H1 (cell line): ENCODE measurements around the gene CLP1. TPM values are rescaled to one million over a fixed set of nuclear protein-coding genes. Genes with fewer than 3 reads are reported as not detected.
A peak's percentile ranks its signal among the peaks of the same experiment; 100 is the strongest.

Experiments used
- ASH2L ChIP-seq: fragments of 200-600, 300-600 bp; sonication (generic); IDR thresholded peaks from one replicate; pipeline ENCODE4 v1.7.1; 2017; ENCODE audit warnings: low read length
- BACH1 ChIP-seq: IDR thresholded peaks from 2 replicates; pipeline ENCODE4 v1.6.1; 2012; ENCODE audit warnings: low read length, improper control_type of control experiment
- CBX5 ChIP-seq: fragments of 300-800, 300-1000 bp; sonication (generic); IDR thresholded peaks from 2 replicates; pipeline ENCODE4 v1.7.1; 2016; ENCODE audit warnings: antibody characterized with exemption, low read length, low read depth
- CHD2 ChIP-seq: IDR thresholded peaks from 2 replicates; pipeline ENCODE4 v1.6.1; 2012; ENCODE audit warnings: low read length, improper control_type of control experiment
- EGR1 ChIP-seq: IDR thresholded peaks from 2 replicates; pipeline ENCODE4 v1.6.1; 2011; ENCODE audit warnings: low read depth, low read length, borderline replicate concordance
- EP300 ChIP-seq, 2 experiments: IDR thresholded peaks; 1 replicate in 1 of 2; 2 replicates in 1 of 2; pipeline ENCODE4 v1.6.1; 2011 to 2012; ENCODE audit warnings: low read depth in 2 of 2, low read length in 2 of 2, mild to moderate bottlenecking in 2 of 2, borderline replicate concordance in 1 of 2, inconsistent platforms in 1 of 2, moderate library complexity in 1 of 2
- GABPA ChIP-seq: IDR thresholded peaks from 2 replicates; pipeline ENCODE4 v1.6.1; 2011; ENCODE audit warnings: mild to moderate bottlenecking, low read length, moderate library complexity, borderline replicate concordance; ENCODE audit not compliant: insufficient read depth
- HDAC6 ChIP-seq: IDR thresholded peaks from one replicate; pipeline ENCODE4 v1.7.1; 2012; ENCODE audit warnings: low read depth, mild to moderate bottlenecking, inconsistent platforms, low read length, moderate library complexity
- KDM5A ChIP-seq: fragments of 200-600 bp; IDR thresholded peaks from 2 replicates; pipeline ENCODE4 v1.7.1; 2012; ENCODE audit warnings: mild to moderate bottlenecking, low read length, inconsistent platforms, mixed read lengths
- MAFK ChIP-seq: IDR thresholded peaks from 2 replicates; pipeline ENCODE4 v1.6.1; 2012; ENCODE audit warnings: low read depth, mild to moderate bottlenecking, improper control_type of control experiment, low read length
- NANOG ChIP-seq: IDR thresholded peaks from 2 replicates; pipeline ENCODE4 v1.6.1; 2011; ENCODE audit warnings: low read length, low read depth, mild to moderate bottlenecking, inconsistent platforms; ENCODE audit not compliant: insufficient read depth, poor library complexity, severe bottlenecking
- NRF1 ChIP-seq: IDR thresholded peaks from 2 replicates; pipeline ENCODE4 v1.6.1; 2011; ENCODE audit warnings: mild to moderate bottlenecking, low read depth, low read length, improper control_type of control experiment
- RBBP5 ChIP-seq: IDR thresholded peaks from 2 replicates; pipeline ENCODE4 v1.7.1; 2012; ENCODE audit warnings: low read depth, mild to moderate bottlenecking, inconsistent platforms, low read length, moderate library complexity, borderline replicate concordance
- RFX5 ChIP-seq: IDR thresholded peaks from 2 replicates; pipeline ENCODE4 v1.6.1; 2011; ENCODE audit warnings: low read depth, low read length, improper control_type of control experiment, borderline replicate concordance
- RNF2 ChIP-seq: fragments of 200-900, 300-1000 bp; sonication (generic); IDR thresholded peaks from 2 replicates; pipeline ENCODE4 v1.7.1; 2016; ENCODE audit warnings: borderline replicate concordance, low read depth, mild to moderate bottlenecking, antibody characterized with exemption, low read length; ENCODE audit not compliant: poor library complexity, severe bottlenecking; ENCODE audit errors: missing control alignments
- RXRA ChIP-seq: IDR thresholded peaks from 2 replicates; pipeline ENCODE4 v1.6.1; 2011; ENCODE audit warnings: low read depth, mild to moderate bottlenecking, low read length, moderate library complexity; ENCODE audit not compliant: insufficient read depth
- SIRT6 ChIP-seq: IDR thresholded peaks from one replicate; pipeline ENCODE4 v1.7.1; 2012; ENCODE audit warnings: low read length, inconsistent platforms
- TAF1 ChIP-seq: IDR thresholded peaks from 2 replicates; pipeline ENCODE4 v1.6.1; 2011; ENCODE audit warnings: mild to moderate bottlenecking, low read depth, low read length
- TAF7 ChIP-seq: optimal IDR thresholded peaks from 2 replicates; pipeline ENCODE3; 2011; ENCODE audit warnings: low read depth, mild to moderate bottlenecking, inconsistent platforms, low read length, moderate library complexity, borderline replicate concordance
- TCF12 ChIP-seq: IDR thresholded peaks from 2 replicates; pipeline ENCODE4 v1.6.1; 2011; ENCODE audit warnings: low read depth, mild to moderate bottlenecking, low read length
- TEAD4 ChIP-seq: IDR thresholded peaks from 2 replicates; pipeline ENCODE4 v1.6.1; 2012; ENCODE audit warnings: low read depth, low read length, inconsistent platforms, mixed read lengths
- YY1 ChIP-seq: IDR thresholded peaks from 2 replicates; pipeline ENCODE4 v1.6.1; 2011; ENCODE audit warnings: low read depth, mild to moderate bottlenecking, low read length
- ZNF274 ChIP-seq: IDR thresholded peaks from 2 replicates; pipeline ENCODE4 v1.7.0; 2012; ENCODE audit warnings: low read length, borderline replicate concordance; ENCODE audit errors: extremely low read depth
- polyA plus RNA-seq, 7 experiments: library from polyadenylated mRNA; depleted of rRNA in 3 of 7; stranded (reverse) in 5 of 7; unstranded in 2 of 7; fragments of >200 nt in 5 of 7; fragments of 200-250 nt in 2 of 7; gene quantifications; 1 replicate in 5 of 7; 2 replicates in 1 of 7; 4 replicates in 1 of 7; pipeline versions ENCODE4 v1.2.1 to v1.2.3, GENCODE V29; 2011 to 2013; ENCODE audit warnings: missing spikeins in 2 of 7, mixed read lengths in 2 of 7
- total RNA-seq: library from RNA; stranded (reverse); fragmentation: NEBNext Ultra II Directional; extraction: Animal tissue kit (Norgen Biotek cat#: 25700); gene quantifications from 2 replicates; pipeline ENCODE4 v1.2.1, GENCODE V29; 2021

CLP1 gene
- total and polyA plus RNA-seq, 2 of the 8 experiments (the other 6 are each of a cell fraction or from before 2014, with no cell fraction given) = 29.4 to 29.9 TPM

DNA sequence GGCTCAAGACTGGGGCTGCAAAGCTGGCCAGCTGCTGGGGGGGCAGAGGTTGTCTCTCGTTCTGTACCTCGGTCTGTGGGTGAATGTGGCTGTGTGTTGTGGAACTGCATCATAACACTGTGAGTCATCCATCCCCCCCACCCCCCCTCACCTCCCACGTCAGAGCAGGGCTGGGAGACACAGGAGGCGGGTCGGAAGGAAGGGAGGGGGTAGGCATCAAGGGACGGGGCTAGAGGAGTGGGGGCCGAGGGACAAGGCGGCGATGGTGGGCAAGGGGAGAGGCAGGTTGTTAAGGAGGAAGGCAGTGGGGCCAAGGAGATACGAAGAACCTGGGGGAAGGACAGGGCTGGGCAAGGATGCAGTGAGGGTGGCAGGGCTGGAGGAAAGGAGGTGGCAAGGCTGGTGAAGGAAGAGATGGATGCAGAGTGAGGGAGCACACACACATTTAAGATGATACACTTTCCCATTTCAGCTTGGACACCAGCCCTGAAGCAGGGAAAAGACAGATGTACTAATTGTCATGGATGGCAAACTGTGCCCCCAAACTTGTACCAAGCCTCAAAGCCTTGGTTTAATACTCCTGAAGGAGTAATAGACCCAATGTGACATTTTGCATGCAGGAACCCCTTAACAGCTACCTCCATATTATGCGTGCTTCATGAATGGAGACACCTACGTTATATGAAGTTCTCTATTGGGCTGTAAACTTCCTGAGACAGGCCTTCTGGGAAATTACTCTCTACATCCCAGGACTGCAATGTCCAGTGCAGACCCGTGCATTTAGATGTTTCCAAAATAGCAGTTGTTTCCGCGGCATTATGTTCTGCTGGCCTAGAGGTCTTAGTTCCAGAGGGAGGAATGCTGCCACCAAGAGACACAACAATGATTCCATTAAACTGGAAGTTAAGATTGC is 7.5 kb upstream of the CLP1 start, which contains the start of gene YPEL4 (continued):
- TF ChIP-seq GABPA (no peak), SIRT6 (peak; percentile 66), KDM5A (no peak), MAFK (no peak), TCF12 (no peak), EP300 (IDR thresholded peaks at IDR 0.05; ENCODE audit: borderline replicate concordance in 1 of 2, low read depth in 2 of 2, low read length in 2 of 2) (no peak), ZNF274 (no peak), EGR1 (no peak), RBBP5 (no peak), NANOG (no peak), ASH2L (no peak), RNF2 (no peak), TEAD4 (no peak), HDAC6 (no peak), NRF1 (no peak), RFX5 (no peak), TAF1 (no peak), CHD2 (no peak), BACH1 (no peak), YY1 (no peak), CBX5 (no peak), RXRA (no peak), TAF7 (peak; percentile 65)
